ENCODE measurements around the gene FAM83D.

GRCh38 chr20:38957915-38958485 lies 31.8 kb downstream of the FAM83D start:
- TF ChIP-seq POLR2AphosphoS5 (IDR thresholded peaks at IDR 0.05) (no peak), CTCF (IDR thresholded peaks at IDR 0.05) (no peak), POLR2A (IDR thresholded peaks at IDR 0.05) (no peak)

Data from sigmoid colon (tissue), 4 donors.